ENCODE results near the gene PPIL3.

The PPIL3 gene

GRCh38 chr2:200828104-200828503, 60.8 kb downstream of the PPIL3 start:
- H3K27ac ChIP-seq, result no peak overlapping the region
- TF ChIP-seq CTCF (conservative IDR thresholded peaks at IDR 0.05) (no peak), ZFX (IDR thresholded peaks at IDR 0.05) (no peak)

- no peak overlapping the region for H3K27ac ChIP-seq
- TF ChIP-seq ZFX (IDR thresholded peaks at IDR 0.05), result no peak
- TF ChIP-seq CTCF (conservative IDR thresholded peaks at IDR 0.05), result no peak
Measured at GRCh38 chr2:200821686-200822245, 67.1 kb downstream of the PPIL3 start.

All from C4-2B (cell line).